Activated naive CD8-positive, alpha-beta T cell (primary cell): ENCODE measurements around the gene DNAJB6.

Experiments used
- H3K27ac Mint-ChIP-seq: one replicate; pipeline ENCODE4 v1.8.0; 2021; ENCODE audit warnings: mixed read lengths
- H3K27me3 Mint-ChIP-seq: one replicate; pipeline ENCODE4 v1.8.0; 2021; ENCODE audit warnings: mixed read lengths
- H3K36me3 Mint-ChIP-seq: one replicate; pipeline ENCODE4 v1.8.0; 2021; ENCODE audit warnings: mixed read lengths
- H3K4me1 Mint-ChIP-seq: one replicate; pipeline ENCODE4 v1.8.0; 2021; ENCODE audit warnings: low read depth, mixed read lengths
- H3K4me3 Mint-ChIP-seq: one replicate; pipeline ENCODE4 v1.8.0; 2021; ENCODE audit warnings: mild to moderate bottlenecking, mixed read lengths
- H3K9me3 Mint-ChIP-seq: one replicate; pipeline ENCODE4 v1.8.0; 2021; ENCODE audit warnings: low read depth, mixed read lengths

The DNAJB6 gene

GRCh38 chr7:157392256-157393037, 55.6 kb downstream of the DNAJB6 start:
- Mint-ChIP-seq H3K27ac (no peak overlapping the region), H3K4me3 (no peak overlapping the region), H3K36me3 (peaks cover 2% of the 10 kb centered on the region), H3K9me3 (no peaks in the 10 kb centered on the region), H3K27me3 (no peaks in the 10 kb centered on the region), H3K4me1 (peaks cover 34% of the 10 kb centered on the region)

GRCh38 chr7:157394246-157395191, 57.7 kb downstream of the DNAJB6 start:
- Mint-ChIP-seq H3K4me1 (peaks cover 31% of the 10 kb centered on the region), H3K9me3 (no peaks in the 10 kb centered on the region), H3K4me3 (no peak overlapping the region), H3K27me3 (no peaks in the 10 kb centered on the region), H3K36me3 (no peaks in the 10 kb centered on the region), H3K27ac (no peak overlapping the region)

DNA sequence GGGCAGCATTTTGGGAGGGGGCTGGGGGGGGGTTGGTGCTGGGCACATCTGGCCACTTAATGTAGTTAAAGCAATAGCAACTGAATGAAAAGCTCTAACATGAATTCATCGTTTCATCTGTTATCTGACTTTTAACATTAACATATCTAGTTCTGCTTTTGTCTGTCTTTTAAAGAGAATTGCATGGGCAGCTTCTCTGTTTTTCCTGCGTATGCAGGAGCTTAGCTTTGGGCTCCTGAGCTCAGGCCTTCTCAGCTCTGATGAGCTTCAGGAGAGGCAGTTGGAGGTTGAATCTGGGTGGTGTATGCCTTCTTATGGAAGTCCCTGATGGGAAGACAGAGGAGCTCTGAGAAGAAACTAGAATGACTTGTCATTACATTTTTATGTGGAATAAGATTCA, 58.4 kb downstream of the DNAJB6 start:
- Mint-ChIP-seq H3K27me3 (no peaks in the 10 kb centered on the region), H3K4me1 (peaks cover 26% of the 10 kb centered on the region), H3K4me3 (no peak overlapping the region), H3K27ac (no peak overlapping the region), H3K36me3 (no peaks in the 10 kb centered on the region), H3K9me3 (no peaks in the 10 kb centered on the region)

DNA sequence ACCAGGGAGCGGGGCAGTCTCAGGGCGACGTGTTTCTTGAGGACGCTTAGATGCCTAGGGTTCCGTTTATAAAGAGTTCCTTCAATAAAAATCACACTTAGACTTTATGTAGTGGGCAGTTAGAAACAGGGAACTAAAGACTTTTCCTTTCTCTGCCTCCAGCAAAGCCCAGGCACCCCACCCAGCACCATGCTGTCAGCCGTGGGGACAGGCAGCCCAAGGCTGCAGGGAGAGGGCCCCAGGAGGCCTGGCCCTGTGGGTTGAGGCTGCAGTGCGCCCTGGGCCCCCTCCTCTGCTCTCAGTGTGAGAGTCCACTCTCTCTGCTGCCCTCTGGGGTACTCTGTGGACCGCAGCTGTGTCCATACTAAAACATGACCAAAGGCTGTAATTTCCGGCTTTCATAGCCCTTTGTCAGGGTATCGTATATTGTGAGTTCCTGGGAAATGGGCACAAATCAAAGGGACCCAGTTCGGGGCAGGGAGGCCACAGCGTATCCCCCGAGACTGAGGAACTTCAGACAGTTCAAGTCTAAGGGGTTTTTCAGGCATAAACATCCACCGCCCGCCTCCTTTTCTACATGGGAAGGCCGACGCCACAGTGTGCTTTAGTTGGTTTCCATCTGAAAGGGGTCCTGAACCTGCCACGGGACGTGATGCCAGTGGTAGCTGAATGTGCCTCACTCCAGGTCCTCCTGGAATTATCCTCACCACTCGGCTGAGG, 59.7 kb downstream of the DNAJB6 start:
- Mint-ChIP-seq H3K9me3 (no peaks in the 10 kb centered on the region), H3K27ac (no peak overlapping the region), H3K4me3 (no peak overlapping the region), H3K27me3 (no peaks in the 10 kb centered on the region), H3K36me3 (peaks cover 4% of the 10 kb centered on the region), H3K4me1 (peaks cover 18% of the 10 kb centered on the region)

GRCh38 chr7:157397036-157397720, 60.4 kb downstream of the DNAJB6 start:
- H3K36me3 Mint-ChIP-seq = peaks cover 4% of the 10 kb centered on the region
- H3K9me3 Mint-ChIP-seq = no peaks in the 10 kb centered on the region
- peaks cover 13% of the 10 kb centered on the region for H3K4me1 Mint-ChIP-seq
- H3K27ac Mint-ChIP-seq = no peak overlapping the region
- H3K4me3 Mint-ChIP-seq = no peak overlapping the region
- H3K27me3 Mint-ChIP-seq = no peaks in the 10 kb centered on the region

GRCh38 chr7:157397731-157398691, 61.2 kb downstream of the DNAJB6 start:
- Mint-ChIP-seq H3K27me3 (no peaks in the 10 kb centered on the region), H3K4me1 (peaks cover 15% of the 10 kb centered on the region), H3K36me3 (peaks cover 4% of the 10 kb centered on the region), H3K9me3 (no peaks in the 10 kb centered on the region), H3K27ac (no peak overlapping the region), H3K4me3 (no peak overlapping the region)

GRCh38 chr7:157399086-157399687, 62.4 kb downstream of the DNAJB6 start:
- H3K27ac Mint-ChIP-seq = no peak overlapping the region
- no peak overlapping the region for H3K4me3 Mint-ChIP-seq
- H3K9me3 Mint-ChIP-seq = no peaks in the 10 kb centered on the region
- peaks cover 18% of the 10 kb centered on the region for H3K4me1 Mint-ChIP-seq
- peaks cover 4% of the 10 kb centered on the region for H3K36me3 Mint-ChIP-seq
- no peaks in the 10 kb centered on the region for H3K27me3 Mint-ChIP-seq

DNA sequence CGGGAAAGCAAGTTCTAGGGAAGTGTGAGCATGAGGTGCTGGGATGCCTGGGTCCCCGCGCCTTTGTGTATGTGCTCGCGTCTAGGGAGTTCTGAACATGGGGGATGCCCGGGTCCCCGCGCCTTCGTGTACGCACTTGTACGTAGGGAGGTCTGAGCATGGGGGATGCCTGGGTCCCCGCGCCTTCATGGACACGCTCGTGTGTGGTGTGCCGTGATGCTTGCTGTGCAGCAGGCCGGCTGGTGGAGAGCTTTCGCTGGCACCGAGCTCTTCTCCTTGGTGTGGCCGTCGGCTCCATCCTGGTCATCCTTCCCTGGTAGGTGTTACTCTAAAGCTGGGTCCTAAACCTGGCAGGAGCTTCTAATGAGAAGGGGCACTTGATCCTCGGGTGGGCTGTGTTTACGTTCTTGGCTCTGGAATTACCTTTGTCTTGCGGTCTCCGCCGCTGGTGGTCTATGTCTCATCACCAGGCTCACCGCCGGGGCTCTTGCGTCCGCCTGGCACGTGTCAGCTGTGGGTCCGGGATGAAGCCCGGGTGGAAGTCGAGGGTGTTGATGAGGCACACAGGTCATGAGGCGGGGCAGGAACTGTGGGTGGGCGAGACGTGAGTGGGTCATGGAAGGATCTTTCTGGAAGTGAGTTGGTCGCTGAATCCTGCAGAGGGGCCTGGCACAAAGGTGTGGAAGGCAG, 63.5 kb downstream of the DNAJB6 start:
- no peaks in the 10 kb centered on the region for H3K27me3 Mint-ChIP-seq
- no peak overlapping the region for H3K4me3 Mint-ChIP-seq
- H3K4me1 Mint-ChIP-seq = peaks cover 25% of the 10 kb centered on the region
- H3K27ac Mint-ChIP-seq = no peak overlapping the region
- no peaks in the 10 kb centered on the region for H3K9me3 Mint-ChIP-seq
- H3K36me3 Mint-ChIP-seq = peaks cover 4% of the 10 kb centered on the region

GRCh38 chr7:157401567-157402387, 65.0 kb downstream of the DNAJB6 start:
- Mint-ChIP-seq H3K4me1 (peaks cover 25% of the 10 kb centered on the region), H3K27me3 (no peaks in the 10 kb centered on the region), H3K36me3 (peaks cover 4% of the 10 kb centered on the region), H3K9me3 (no peaks in the 10 kb centered on the region), H3K27ac (no peak overlapping the region), H3K4me3 (no peak overlapping the region)

GRCh38 chr7:157402388-157402703, 65.5 kb downstream of the DNAJB6 start:
- no peaks in the 10 kb centered on the region for H3K27me3 Mint-ChIP-seq
- H3K4me1 Mint-ChIP-seq = peaks cover 25% of the 10 kb centered on the region
- no peaks in the 10 kb centered on the region for H3K9me3 Mint-ChIP-seq
- H3K4me3 Mint-ChIP-seq = no peak overlapping the region
- H3K36me3 Mint-ChIP-seq = peaks cover 4% of the 10 kb centered on the region
- no peak overlapping the region for H3K27ac Mint-ChIP-seq

DNA sequence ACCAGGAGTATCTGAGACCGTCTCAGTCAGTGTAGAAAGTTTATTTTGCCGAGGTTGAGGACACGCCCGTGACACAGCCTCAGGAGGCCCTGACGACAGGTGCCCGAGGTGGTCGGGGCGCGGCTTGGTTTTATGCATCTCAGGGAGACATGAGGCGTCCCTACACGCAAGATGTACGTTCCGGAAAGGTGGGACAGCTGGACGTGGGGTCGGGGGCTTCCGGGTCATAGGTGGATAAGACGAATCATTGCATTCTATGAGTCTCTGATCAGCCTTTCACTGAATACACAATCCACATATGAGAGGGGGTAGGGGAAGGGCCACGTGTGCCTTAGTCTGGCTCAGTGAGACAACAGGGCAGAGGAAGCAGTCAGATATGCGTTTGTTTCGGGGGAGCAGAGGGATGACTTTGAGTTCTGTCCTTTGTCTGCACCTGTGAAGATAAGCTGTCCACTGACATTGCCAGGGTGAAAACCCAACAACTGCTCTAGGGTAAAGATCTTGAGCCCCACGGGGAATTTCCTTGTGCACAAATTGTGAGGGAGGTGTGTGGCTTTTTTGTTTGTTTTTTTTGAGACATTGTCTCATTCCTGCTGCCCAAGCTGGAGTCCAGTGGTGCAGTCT, 66.2 kb downstream of the DNAJB6 start:
- Mint-ChIP-seq H3K9me3 (no peaks in the 10 kb centered on the region), H3K27ac (no peak overlapping the region), H3K4me1 (peaks cover 22% of the 10 kb centered on the region), H3K4me3 (no peak overlapping the region), H3K27me3 (no peaks in the 10 kb centered on the region), H3K36me3 (peaks cover 4% of the 10 kb centered on the region)
